ENCODE measurements around the gene IL37. TPM values are rescaled to one million over a fixed set of nuclear protein-coding genes. Genes with fewer than 3 reads are reported as not detected.

IL37 gene
- under 1 TPM in 1 of 2 donors, not detected in 1; 0.78 TPM for total RNA-seq

DNA sequence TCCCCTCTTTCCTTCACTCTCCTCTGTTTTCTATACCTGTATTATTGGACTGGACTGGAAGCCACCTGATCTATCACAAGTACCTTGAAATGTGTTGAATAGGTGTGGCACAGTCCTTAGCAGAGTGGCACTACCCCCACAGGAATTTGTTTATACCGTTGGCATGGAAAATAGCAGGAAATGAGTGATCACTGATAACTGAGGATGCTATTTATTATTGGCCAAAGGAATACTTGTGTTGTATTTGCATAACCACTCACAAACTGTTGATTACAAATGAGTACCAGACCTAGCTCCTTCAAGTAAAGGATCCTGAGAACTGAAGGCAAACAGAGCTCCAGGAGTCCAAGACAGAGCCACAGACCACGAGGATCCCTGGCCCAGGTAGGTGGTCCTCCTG, at the start of gene IL37:
Gene IL37, plus strand, starts transcription at position 301 of the 400 bp plus-strand sequence. CDS start 1,848 bp downstream, outside the sequence.
- Mint-ChIP-seq H3K4me1 (peaks cover 8% of the 10 kb centered on the region), H3K27ac (no peak within 1 kb of the TSS), H3K4me3 (no peak within 1 kb of the TSS), H3K36me3 (ENCODE audit: low read depth) (no peaks in the 10 kb centered on the region), H3K9me3 (no peaks in the 10 kb centered on the region), H3K27me3 (no peaks in the 10 kb centered on the region)
- no peak for ATAC-seq (replicated peaks)

- peaks cover 2% of the 10 kb centered on the region for H3K9me3 Mint-ChIP-seq
- ATAC-seq (replicated peaks) = no peak
- no peak overlapping the region for H3K4me3 Mint-ChIP-seq
- H3K27ac Mint-ChIP-seq = no peak overlapping the region
- no peaks in the 10 kb centered on the region for H3K4me1 Mint-ChIP-seq
- H3K36me3 Mint-ChIP-seq (ENCODE audit: low read depth) = no peaks in the 10 kb centered on the region
- peaks cover 12% of the 10 kb centered on the region for H3K27me3 Mint-ChIP-seq
These were observed 46.9 kb upstream of the IL37 start for GRCh38 chr2:112864072-112864471.

DNA sequence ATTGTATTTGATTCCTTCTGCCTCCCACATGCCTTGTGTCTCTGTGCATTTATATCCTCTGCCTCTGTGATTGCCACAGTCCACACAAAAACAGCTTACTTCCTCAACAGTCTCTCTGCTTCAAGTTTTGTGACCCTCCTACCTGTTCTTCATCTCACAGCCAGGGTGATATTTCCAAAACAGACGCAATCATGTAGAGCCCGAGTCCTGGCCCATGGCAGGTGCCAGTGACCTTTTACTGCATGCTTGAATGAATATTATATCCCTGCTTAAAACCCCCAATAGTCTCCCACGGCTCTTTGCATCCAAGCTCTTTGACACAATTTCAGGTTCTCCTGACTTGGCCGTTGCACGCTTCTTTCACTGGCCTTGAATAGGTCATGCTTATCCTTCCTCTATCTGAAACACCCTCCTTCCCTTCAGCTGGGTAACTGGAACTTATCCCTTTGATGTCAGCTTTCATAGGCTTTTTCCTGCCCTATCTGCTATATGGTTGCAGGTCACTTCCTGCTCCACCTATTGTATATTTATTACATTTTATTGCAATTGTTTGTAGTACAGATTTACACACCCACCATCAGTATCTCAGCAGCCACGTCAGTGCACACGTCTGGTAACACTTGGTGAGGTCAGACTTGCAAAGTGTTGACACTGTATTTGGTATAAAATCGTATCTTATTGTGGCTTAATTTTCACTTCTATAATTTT, 44.7 kb upstream of the IL37 start:
- Mint-ChIP-seq H3K27ac (no peak overlapping the region), H3K4me3 (no peak overlapping the region), H3K27me3 (peaks cover 20% of the 10 kb centered on the region), H3K4me1 (no peaks in the 10 kb centered on the region), H3K9me3 (no peaks in the 10 kb centered on the region), H3K36me3 (ENCODE audit: low read depth) (no peaks in the 10 kb centered on the region)
- ATAC-seq (replicated peaks) = no peak

DNA sequence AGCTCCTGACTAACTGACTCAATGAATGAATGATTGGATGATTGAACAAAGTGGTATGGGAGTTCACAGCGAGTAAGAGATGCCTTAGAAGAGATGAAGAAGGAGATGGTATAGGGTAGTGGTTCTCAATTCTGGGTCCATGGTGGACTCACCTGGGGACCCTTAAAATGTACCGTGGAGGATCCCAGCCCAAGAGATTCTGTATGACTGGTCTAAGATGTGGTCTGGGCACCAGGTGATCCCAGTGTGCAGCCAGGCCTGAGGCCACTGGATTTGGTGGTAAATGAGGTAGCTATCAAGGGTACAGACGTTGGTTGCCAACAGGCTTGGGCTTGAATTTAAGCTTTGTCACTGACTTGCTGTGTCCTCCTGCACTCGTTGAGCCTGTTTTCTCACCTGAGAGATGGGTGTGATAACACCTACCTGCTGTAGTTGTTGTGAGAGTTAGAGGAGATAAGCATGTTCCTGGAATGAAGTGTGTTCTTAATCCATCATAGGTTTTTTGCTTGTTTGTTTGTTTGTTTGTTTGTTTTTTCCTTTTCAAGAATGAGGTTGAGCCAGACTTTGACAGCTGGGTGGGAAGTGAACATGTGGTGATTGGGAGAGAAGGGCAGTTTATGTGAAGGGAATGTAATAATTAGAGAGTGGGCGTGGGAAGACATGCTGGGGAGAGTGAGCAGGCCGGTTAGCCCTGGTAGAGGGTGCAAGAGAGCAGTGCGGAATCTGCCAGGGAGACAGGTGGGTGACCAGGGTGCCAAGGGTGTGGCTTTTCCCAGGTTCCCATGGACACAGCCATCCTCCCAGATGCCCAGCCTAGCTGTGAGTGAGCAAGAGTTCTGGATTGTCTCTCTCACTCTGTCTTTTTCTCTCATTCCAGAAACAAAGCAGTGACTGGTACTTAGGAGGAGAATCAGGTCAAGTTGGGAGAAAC, 43.0 kb upstream of the IL37 start:
- peaks cover 36% of the 10 kb centered on the region for H3K27me3 Mint-ChIP-seq
- no peaks in the 10 kb centered on the region for H3K36me3 Mint-ChIP-seq (ENCODE audit: low read depth)
- H3K9me3 Mint-ChIP-seq = no peaks in the 10 kb centered on the region
- H3K27ac Mint-ChIP-seq = no peak overlapping the region
- H3K4me1 Mint-ChIP-seq = no peaks in the 10 kb centered on the region
- ATAC-seq (replicated peaks) = no peak
- no peak overlapping the region for H3K4me3 Mint-ChIP-seq

DNA sequence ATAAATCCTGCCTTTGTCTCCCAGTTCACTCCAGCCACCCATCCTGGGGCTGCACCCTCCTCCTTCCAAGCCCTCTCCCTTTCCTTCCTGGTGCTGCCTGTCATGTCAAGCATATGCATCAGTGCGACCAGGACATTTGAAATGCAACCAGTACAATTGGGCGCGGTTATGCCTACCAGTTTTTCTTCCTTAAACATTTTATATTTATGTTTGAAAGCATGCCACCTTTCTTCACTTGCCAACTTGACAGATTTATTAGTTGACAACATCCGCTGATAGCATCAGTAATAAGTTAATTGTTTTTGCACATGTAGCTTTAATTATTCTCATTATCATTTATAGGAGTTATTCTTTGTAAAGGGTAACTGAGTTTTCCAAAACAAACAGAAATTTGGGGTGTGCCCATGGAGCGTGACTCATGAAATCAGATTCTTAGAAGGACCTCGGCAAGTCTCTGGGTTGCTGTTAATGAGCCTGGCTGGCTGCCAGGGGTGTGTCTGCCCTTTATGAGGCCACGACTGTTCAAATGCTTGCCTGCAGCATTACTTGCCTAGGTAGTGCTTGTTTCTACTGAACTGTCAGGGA, 41.6 kb upstream of the IL37 start:
- no peak overlapping the region for H3K27ac Mint-ChIP-seq
- H3K9me3 Mint-ChIP-seq = no peaks in the 10 kb centered on the region
- peak; percentile 51 for ATAC-seq (replicated peaks)
- no peaks in the 10 kb centered on the region for H3K36me3 Mint-ChIP-seq (ENCODE audit: low read depth)
- no peak overlapping the region for H3K4me3 Mint-ChIP-seq
- peaks cover 42% of the 10 kb centered on the region for H3K27me3 Mint-ChIP-seq
- no peaks in the 10 kb centered on the region for H3K4me1 Mint-ChIP-seq

GRCh38 chr2:112870841-112871835, 39.8 kb upstream of the IL37 start:
- Mint-ChIP-seq H3K9me3 (no peaks in the 10 kb centered on the region), H3K4me3 (no peak overlapping the region), H3K27me3 (peaks cover 42% of the 10 kb centered on the region), H3K27ac (no peak overlapping the region), H3K4me1 (no peaks in the 10 kb centered on the region), H3K36me3 (ENCODE audit: low read depth) (no peaks in the 10 kb centered on the region)
- ATAC-seq (replicated peaks) = no peak

- Mint-ChIP-seq H3K36me3 (ENCODE audit: low read depth) (no peaks in the 10 kb centered on the region), H3K4me1 (peaks cover 16% of the 10 kb centered on the region), H3K9me3 (no peaks in the 10 kb centered on the region), H3K4me3 (no peak overlapping the region), H3K27me3 (peaks cover 21% of the 10 kb centered on the region), H3K27ac (no peak overlapping the region)
- ATAC-seq (replicated peaks) = no peak
These were observed 34.6 kb upstream of the IL37 start for GRCh38 chr2:112876257-112876970.

GRCh38 chr2:112876971-112877361, 34.0 kb upstream of the IL37 start:
- Mint-ChIP-seq H3K4me1 (peaks cover 17% of the 10 kb centered on the region), H3K36me3 (ENCODE audit: low read depth) (no peaks in the 10 kb centered on the region), H3K4me3 (no peak overlapping the region), H3K27ac (no peak overlapping the region), H3K27me3 (peaks cover 16% of the 10 kb centered on the region), H3K9me3 (no peaks in the 10 kb centered on the region)
- no peak for ATAC-seq (replicated peaks)

DNA sequence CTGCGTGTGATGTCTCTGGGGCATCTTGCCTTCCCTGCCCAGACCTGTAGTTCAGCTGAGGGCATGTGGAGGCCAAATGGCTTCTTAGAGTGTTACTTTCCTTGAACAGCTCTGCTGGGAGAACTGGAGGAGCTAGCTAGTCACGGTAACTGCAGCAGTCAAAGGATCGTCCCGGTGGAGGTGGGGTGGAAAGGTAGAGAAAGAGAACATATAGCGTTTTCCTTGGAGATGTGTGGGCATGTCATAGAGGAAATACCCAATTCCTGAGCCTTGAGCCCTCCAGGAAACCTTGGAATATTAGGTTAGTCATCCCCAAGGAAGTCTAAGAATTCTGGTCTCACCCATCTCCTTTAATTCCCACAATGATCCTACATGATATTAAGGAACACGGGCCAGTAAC, 33.5 kb upstream of the IL37 start:
- H3K4me1 Mint-ChIP-seq = peaks cover 17% of the 10 kb centered on the region
- no peaks in the 10 kb centered on the region for H3K9me3 Mint-ChIP-seq
- H3K27me3 Mint-ChIP-seq = peaks cover 11% of the 10 kb centered on the region
- H3K4me3 Mint-ChIP-seq = no peak overlapping the region
- no peak for ATAC-seq (replicated peaks)
- no peak overlapping the region for H3K27ac Mint-ChIP-seq
- no peaks in the 10 kb centered on the region for H3K36me3 Mint-ChIP-seq (ENCODE audit: low read depth)

DNA sequence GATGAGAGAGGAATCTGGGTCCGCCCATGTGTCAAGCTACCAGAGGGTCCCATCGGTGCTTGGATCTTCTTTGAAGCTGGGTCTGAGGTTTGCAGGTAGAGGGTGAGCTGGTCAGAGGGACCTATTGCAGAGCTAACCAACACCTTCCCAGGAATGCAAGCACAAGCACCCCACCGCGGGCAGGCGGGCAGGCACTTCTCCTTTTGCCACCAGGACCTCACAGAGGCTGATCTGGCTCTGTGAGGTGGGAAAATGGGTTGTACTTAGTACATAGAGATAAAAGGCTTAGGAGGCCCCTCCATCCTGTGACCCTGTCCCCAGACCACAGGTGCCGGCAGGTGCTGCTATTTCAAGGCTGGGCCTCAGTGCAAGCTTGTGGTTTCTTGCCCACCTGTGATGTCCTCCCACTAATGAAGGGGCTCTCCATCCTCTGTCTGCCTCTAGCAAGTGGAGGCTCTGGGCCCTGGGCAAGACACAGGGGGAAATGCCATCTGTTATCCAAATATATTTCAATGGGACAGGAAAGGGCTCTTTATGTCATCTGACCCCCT, 31.4 kb upstream of the IL37 start:
- peak overlapping the region; percentile 70 for H3K4me3 Mint-ChIP-seq
- peak overlapping the region; percentile 80 for H3K27ac Mint-ChIP-seq
- H3K36me3 Mint-ChIP-seq (ENCODE audit: low read depth) = no peaks in the 10 kb centered on the region
- ATAC-seq (replicated peaks) = no peak
- no peaks in the 10 kb centered on the region for H3K27me3 Mint-ChIP-seq
- H3K4me1 Mint-ChIP-seq = peaks cover 18% of the 10 kb centered on the region
- H3K9me3 Mint-ChIP-seq = no peaks in the 10 kb centered on the region

DNA sequence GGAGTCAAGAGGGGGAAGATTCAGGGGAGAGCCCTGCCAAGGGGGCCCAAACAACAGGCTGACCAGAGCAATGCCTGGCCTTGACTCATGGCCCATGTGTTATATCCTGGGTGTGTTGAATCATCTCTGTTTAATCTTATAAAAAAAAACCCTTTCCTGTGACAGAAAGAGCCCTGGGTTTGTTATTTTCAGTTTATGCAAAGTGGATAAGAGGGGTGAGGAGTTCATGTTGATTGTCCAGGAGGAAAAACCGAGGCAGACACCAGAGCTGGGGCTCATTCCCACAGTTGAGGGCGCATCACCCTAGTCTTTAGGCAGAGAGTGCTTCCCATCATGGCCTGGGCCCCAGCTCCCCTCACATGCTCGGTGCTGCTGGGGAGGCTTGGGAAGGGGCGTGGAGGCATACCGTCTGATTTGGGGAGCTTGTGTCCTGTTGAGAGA, 30.9 kb upstream of the IL37 start:
- H3K9me3 Mint-ChIP-seq = no peaks in the 10 kb centered on the region
- H3K27ac Mint-ChIP-seq = peak overlapping the region; percentile 80
- no peaks in the 10 kb centered on the region for H3K36me3 Mint-ChIP-seq (ENCODE audit: low read depth)
- H3K4me1 Mint-ChIP-seq = peaks cover 24% of the 10 kb centered on the region
- peak; percentile 75 for ATAC-seq (replicated peaks)
- H3K4me3 Mint-ChIP-seq = peak overlapping the region; percentile 70
- H3K27me3 Mint-ChIP-seq = no peaks in the 10 kb centered on the region

DNA sequence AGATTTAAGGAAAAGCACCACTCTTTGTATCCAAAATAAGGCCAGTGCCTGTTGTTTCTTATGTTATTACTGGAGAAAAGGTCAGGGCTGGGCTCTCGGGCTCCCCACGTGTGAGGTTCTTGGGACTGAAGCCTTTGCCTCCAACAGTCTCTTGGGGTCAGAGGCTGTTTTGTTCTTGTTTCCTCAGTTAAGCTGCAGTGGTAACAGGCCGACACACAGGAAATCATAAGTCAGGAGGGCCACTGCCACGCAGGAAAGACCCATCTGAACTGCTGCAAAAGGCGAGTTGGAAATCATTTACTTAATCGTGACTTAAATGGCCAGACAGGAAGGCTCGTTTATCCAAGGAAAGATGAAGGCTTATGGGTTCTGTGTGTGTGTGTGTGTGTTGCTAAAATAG, 30.3 kb upstream of the IL37 start:
- Mint-ChIP-seq H3K27ac (peak overlapping the region; percentile 80), H3K4me1 (peaks cover 26% of the 10 kb centered on the region), H3K36me3 (ENCODE audit: low read depth) (no peaks in the 10 kb centered on the region), H3K4me3 (peak overlapping the region; percentile 70), H3K27me3 (no peaks in the 10 kb centered on the region), H3K9me3 (no peaks in the 10 kb centered on the region)
- ATAC-seq (replicated peaks) = peak; percentile 20
